ENCODE data around the gene PRAME. TPM values are rescaled to one million over a fixed set of nuclear protein-coding genes. Genes with fewer than 3 reads are reported as not detected.
A peak's percentile ranks its signal among the peaks of the same experiment; 100 is the strongest.
"Not testable (repeated sequence)": the region's sequence is repeated elsewhere in the genome, so short reads cannot be mapped to it uniquely, and the experiment has no call there.

The PRAME gene
- total RNA-seq, 8 experiments from 2014 or later = 0.11 to 0.82 (median 0.66) TPM; not detected in 3

GRCh38 chr22:22521631-22522030 is 37.4 kb downstream of the PRAME start:
- in situ Hi-C loops (cut with MboI; ENCODE audit: low pct_unique_long_range_greater_than_20kb in 2 of 9, low sequenced_read_pairs in 9 of 9, unreplicated experiment in 9 of 9) = no loop called here
- Histone ChIP-seq H3K4me1 (replicated peaks in 1 of 2) (no peaks in the 10 kb centered on the region), H3K27ac (peak overlapping the region; percentile 1 to 33), H3K4me3 (no peak overlapping the region)
- no peak for ATAC-seq (replicated peaks in 6 of 8)
- 42 to 86% (median 77%) methylated on average over 5 to 8 of the region's 8 CpGs; no CpG with 5 or more reads in 1 of the 10 experiments for WGBS, 10 experiments

DNA sequence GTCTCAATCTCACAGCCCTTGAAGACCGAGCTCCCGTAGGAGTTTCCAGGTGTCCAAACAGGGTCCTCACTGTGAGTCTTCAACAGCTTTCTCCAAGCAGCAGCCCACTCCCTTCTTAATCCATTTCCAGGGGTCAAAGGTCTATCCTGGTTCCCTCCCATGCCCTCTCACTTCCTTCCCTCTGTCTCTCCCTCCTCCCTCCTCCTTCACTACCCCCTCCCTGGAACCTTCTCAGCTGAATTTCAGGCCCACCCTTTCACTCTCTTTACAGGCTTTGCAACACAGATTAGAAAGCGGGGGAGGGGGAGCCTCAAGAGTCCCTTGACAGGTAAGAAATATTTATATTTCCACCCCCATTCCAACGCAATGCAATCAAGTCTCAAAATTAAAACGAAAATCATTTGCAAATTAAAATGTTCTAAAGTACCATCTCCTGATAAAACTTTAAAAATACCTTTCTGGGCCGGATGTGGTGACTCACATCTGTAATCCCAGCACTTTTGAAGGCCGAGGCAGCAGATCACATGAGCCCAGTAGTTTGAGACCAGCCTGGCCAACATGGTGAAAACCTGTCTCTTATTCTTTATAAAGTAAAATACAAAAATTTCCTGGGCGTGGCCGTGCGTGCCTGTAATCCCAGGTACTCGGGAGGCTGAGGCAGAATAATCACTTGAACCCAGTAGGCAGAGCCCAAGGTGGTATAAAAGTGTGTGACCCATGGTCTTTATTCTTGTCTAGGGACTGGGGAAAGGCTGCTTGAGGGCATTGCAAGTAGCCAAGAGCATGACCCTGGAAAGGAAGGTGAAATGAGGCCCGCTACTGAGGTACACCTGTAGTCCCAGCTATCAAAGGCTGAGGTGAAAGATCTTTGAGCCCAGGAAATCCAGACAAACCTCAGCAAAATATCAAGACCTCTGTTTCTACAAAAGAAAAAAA is 38.1 kb downstream of the PRAME start:
- H3K4me3 ChIP-seq = no peak overlapping the region
- WGBS, 10 experiments = 0 to 79% (median 60%) methylated on average over 1 to 9 of the region's 12 CpGs; no CpG with 5 or more reads in 1 of the 10 experiments
- no peak for ATAC-seq (replicated peaks in 6 of 8)
- no peaks in the 10 kb centered on the region for H3K4me1 ChIP-seq (replicated peaks in 1 of 2)
- H3K27ac ChIP-seq = peak overlapping the region; percentile 48 to 57
- in situ Hi-C loops (cut with MboI; ENCODE audit: low pct_unique_long_range_greater_than_20kb in 2 of 9, low sequenced_read_pairs in 9 of 9, unreplicated experiment in 9 of 9) = no loop called here

GRCh38 chr22:22520020-22520656 is 38.9 kb downstream of the PRAME start, which contains the start of gene ZNF280A:
Gene ZNF280A, minus strand, starts transcription at chr22:22520270. Its CDS starts 4,640 bp downstream, at chr22:22515630.
- Histone ChIP-seq H3K4me1 (replicated peaks in 1 of 2) (no peaks in the 10 kb centered on the region), H3K4me3 (no peak within 1 kb of the TSS), H3K27ac (peak within 1 kb of the TSS; percentile 48 to 57)
- in situ Hi-C loops (cut with MboI; ENCODE audit: low pct_unique_long_range_greater_than_20kb in 2 of 9, low sequenced_read_pairs in 9 of 9, unreplicated experiment in 9 of 9) = no loop called here
- ATAC-seq (replicated peaks in 6 of 8) = no peak
- WGBS, 10 experiments = 0 to 80% (median 50%) methylated on average over 1 to 5 of the region's 12 CpGs; no CpG with 5 or more reads in 1 of the 10 experiments

GRCh38 chr22:22519591-22519990 is 39.5 kb downstream of the PRAME start:
- 0 to 89% (median 56%) methylated on average over 1 to 5 of the region's 5 CpGs; no CpG with 5 or more reads in 2 of the 10 experiments for WGBS, 10 experiments
- H3K27ac ChIP-seq = peak overlapping the region in 1 of 2 donors; percentile 57
- no peak overlapping the region for H3K4me3 ChIP-seq
- in situ Hi-C loops (cut with MboI; ENCODE audit: low pct_unique_long_range_greater_than_20kb in 2 of 9, low sequenced_read_pairs in 9 of 9, unreplicated experiment in 9 of 9) = no loop called here
- ATAC-seq (replicated peaks in 6 of 8) = no peak
- no peaks in the 10 kb centered on the region for H3K4me1 ChIP-seq (replicated peaks in 1 of 2)

- H3K27ac ChIP-seq = no peak overlapping the region
- 0 to 67% (median 0%) methylated on average over 1 to 4 of the region's 4 CpGs; no CpG with 5 or more reads in 3 of the 10 experiments for WGBS, 10 experiments
- ATAC-seq (replicated peaks in 6 of 8) = no peak
- in situ Hi-C loops (cut with MboI; ENCODE audit: low pct_unique_long_range_greater_than_20kb in 2 of 9, low sequenced_read_pairs in 9 of 9, unreplicated experiment in 9 of 9) = no loop called here
- H3K4me3 ChIP-seq = no peak overlapping the region
- H3K4me1 ChIP-seq (replicated peaks in 1 of 2) = no peaks in the 10 kb centered on the region
Measured at GRCh38 chr22:22516992-22517391, 42.1 kb downstream of the PRAME start.

GRCh38 chr22:22515890-22516289 is 43.2 kb downstream of the PRAME start:
- in situ Hi-C loops (cut with MboI; ENCODE audit: low pct_unique_long_range_greater_than_20kb in 2 of 9, low sequenced_read_pairs in 9 of 9, unreplicated experiment in 9 of 9) = no loop called here
- Histone ChIP-seq H3K4me3 (no peak overlapping the region), H3K27ac (no peak overlapping the region), H3K4me1 (replicated peaks in 1 of 2) (no peaks in the 10 kb centered on the region)
- no peak for ATAC-seq (replicated peaks in 6 of 8)

- H3K27ac ChIP-seq = peak overlapping the region in 1 of 2 donors; percentile 49
- 26 to 100% (median 69%) methylated on average over 2 to 7 of the region's 8 CpGs; no CpG with 5 or more reads in 4 of the 10 experiments for WGBS, 10 experiments
- ATAC-seq (replicated peaks in 6 of 8); H3K4me3 ChIP-seq; in situ Hi-C loops (cut with MboI; ENCODE audit: low pct_unique_long_range_greater_than_20kb in 2 of 9, low sequenced_read_pairs in 9 of 9, unreplicated experiment in 9 of 9); H3K4me1 ChIP-seq (replicated peaks in 1 of 2): not testable (repeated sequence)
Measured at GRCh38 chr22:22514431-22514830, 44.6 kb downstream of the PRAME start.

- H3K27ac ChIP-seq = peak overlapping the region in 1 of 2 donors; percentile 30
- no peaks in the 10 kb centered on the region for H3K4me1 ChIP-seq (replicated peaks in 1 of 2)
- in situ Hi-C loops (cut with MboI; ENCODE audit: low pct_unique_long_range_greater_than_20kb in 2 of 9, low sequenced_read_pairs in 9 of 9, unreplicated experiment in 9 of 9) = no loop called here
- 88 to 100% (median 96%) methylated on average over 2 of the region's 2 CpGs; no CpG with 5 or more reads in 6 of the 10 experiments for WGBS, 10 experiments
- no peak for ATAC-seq (replicated peaks in 6 of 8)
- no peak overlapping the region for H3K4me3 ChIP-seq
Measured at GRCh38 chr22:22513619-22514018, 45.4 kb downstream of the PRAME start.

DNA sequence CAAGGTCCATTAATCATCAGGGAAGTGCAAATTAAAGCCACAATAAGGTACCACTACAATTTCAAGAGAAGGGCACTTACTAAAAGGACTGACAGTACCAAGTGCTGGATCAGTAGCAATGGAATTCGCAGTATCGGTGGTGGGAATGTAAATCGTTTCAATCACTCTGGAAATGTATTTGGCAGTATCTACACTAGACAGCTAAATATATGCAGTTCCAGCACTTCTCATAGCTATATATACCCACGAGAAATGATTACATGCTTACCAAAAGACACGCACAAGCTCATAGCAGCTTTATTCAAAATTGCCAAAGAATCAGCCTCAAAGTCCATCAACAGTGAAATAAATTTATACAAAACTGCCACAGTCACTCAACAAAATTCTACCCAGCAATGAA is 46.1 kb downstream of the PRAME start:
- no peak overlapping the region for H3K27ac ChIP-seq
- WGBS, 10 experiments = 7 to 90% (median 67%) methylated on average over 2 to 5 of the region's 5 CpGs; no CpG with 5 or more reads in 2 of the 10 experiments
- H3K4me3 ChIP-seq = no peak overlapping the region
- in situ Hi-C loops (cut with MboI; ENCODE audit: low pct_unique_long_range_greater_than_20kb in 2 of 9, low sequenced_read_pairs in 9 of 9, unreplicated experiment in 9 of 9) = no loop called here
- H3K4me1 ChIP-seq (replicated peaks in 1 of 2) = no peaks in the 10 kb centered on the region
- ATAC-seq (replicated peaks in 6 of 8) = no peak

- H3K4me1 ChIP-seq (replicated peaks in 1 of 2); H3K4me3 ChIP-seq; ATAC-seq (replicated peaks in 6 of 8); H3K27ac ChIP-seq; in situ Hi-C loops (cut with MboI; ENCODE audit: low pct_unique_long_range_greater_than_20kb in 2 of 9, low sequenced_read_pairs in 9 of 9, unreplicated experiment in 9 of 9): not testable (repeated sequence)
- 30 to 100% (median 90%) methylated on average over 1 to 6 of the region's 7 CpGs; no CpG with 5 or more reads in 2 of the 10 experiments for WGBS, 10 experiments
Measured at GRCh38 chr22:22510833-22511232, 48.2 kb downstream of the PRAME start.

- not testable (repeated sequence) for H3K4me1 ChIP-seq (replicated peaks in 1 of 2)
Measured at GRCh38 chr22:22509912-22510311, 49.2 kb downstream of the PRAME start.

GRCh38 chr22:22508274-22509176 is 50.5 kb downstream of the PRAME start, which contains the start of gene ZNF280B:
Gene ZNF280B, minus strand, starts transcription at chr22:22508742. Its CDS starts 19,344 bp downstream, at chr22:22489398.
- peak in 7 of 8 experiments; percentile 98 to 99 (median 98) for ATAC-seq (replicated peaks in 6 of 8)
- H3K27ac ChIP-seq = peak within 1 kb of the TSS; percentile 48 to 72

More at GRCh38 chr22:22509912-22510311, 49.2 kb downstream of the PRAME start:
- in situ Hi-C loops (cut with MboI; ENCODE audit: low pct_unique_long_range_greater_than_20kb in 2 of 9, low sequenced_read_pairs in 9 of 9, unreplicated experiment in 9 of 9); H3K27ac ChIP-seq; ATAC-seq (replicated peaks in 6 of 8); H3K4me3 ChIP-seq: not testable (repeated sequence)
- 42 to 94% (median 91%) methylated on average over 2 to 6 of the region's 6 CpGs for WGBS, 10 experiments

More at GRCh38 chr22:22508274-22509176, 50.5 kb downstream of the PRAME start, which contains the start of gene ZNF280B:
- H3K4me3 ChIP-seq = peak within 1 kb of the TSS; percentile 50 to 78 (median 63)
- peaks cover 0 to 8% of the 10 kb centered on the region in 2 donors for H3K4me1 ChIP-seq (replicated peaks in 1 of 2)
- in situ Hi-C loops (cut with MboI; ENCODE audit: low pct_unique_long_range_greater_than_20kb in 2 of 9, low sequenced_read_pairs in 9 of 9, unreplicated experiment in 9 of 9) = no loop called here
- 0 to 33% (median 1%) methylated on average over 2 to 26 of the region's 72 CpGs; no CpG with 5 or more reads in 7 of the 10 experiments for WGBS, 10 experiments

All from motor neuron (in vitro differentiated cells).